GM12891 (cell line): Measurements from ENCODE around the gene BCL11B.

Source experiments
- PAX5 ChIP-seq: IDR thresholded peaks from 2 replicates; pipeline ENCODE4 v1.6.1; 2011; ENCODE audit warnings: low read length, moderate library complexity, mild to moderate bottlenecking; ENCODE audit not compliant: insufficient read depth, severe bottlenecking
- POLR2A ChIP-seq: IDR thresholded peaks from 2 replicates; pipeline ENCODE4 v1.6.1; 2011; ENCODE audit warnings: low read depth, low read length, control low read depth
- SPI1 ChIP-seq: IDR thresholded peaks from 2 replicates; pipeline ENCODE4 v1.6.1; 2011; ENCODE audit warnings: low read depth, low read length, control low read depth

DNA sequence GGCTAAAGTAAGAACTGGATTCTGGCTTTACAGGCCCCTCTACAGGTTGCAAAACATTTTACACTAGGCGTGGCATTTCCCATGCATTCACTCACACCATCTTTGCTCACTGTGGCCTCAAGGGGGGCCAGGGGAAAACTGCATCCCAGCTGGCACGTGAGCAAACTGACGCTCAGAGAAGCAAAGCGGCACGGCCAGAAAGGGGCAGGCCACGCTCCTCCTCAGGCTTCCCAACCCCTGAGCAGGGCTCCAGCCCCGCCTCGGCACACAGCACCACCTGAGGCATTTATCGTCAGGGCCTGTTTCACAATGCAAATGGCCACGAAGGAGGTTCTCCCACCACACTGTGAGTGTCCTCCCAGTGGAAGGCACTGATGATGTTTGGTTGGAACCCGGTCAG, 90.8 kb downstream of the BCL11B start:
- TF ChIP-seq POLR2A (no peak), SPI1 (no peak), PAX5 (no peak)
